ENCODE data around the gene AGPAT4.

AGPAT4 gene

GRCh38 chr6:161228921-161229591 is 44.8 kb downstream of the AGPAT4 start:
- no peak for TF ChIP-seq GATA2 (IDR thresholded peaks at IDR 0.05; ENCODE audit: low read depth, low read length)
- no peak for TF ChIP-seq GATA3 (IDR thresholded peaks at IDR 0.05; ENCODE audit: low read depth, low read length)

GRCh38 chr6:161228096-161228495 is 45.8 kb downstream of the AGPAT4 start:
- TF ChIP-seq GATA3 (IDR thresholded peaks at IDR 0.05; ENCODE audit: low read depth, low read length) (no peak), GATA2 (IDR thresholded peaks at IDR 0.05; ENCODE audit: low read depth, low read length) (no peak)

GRCh38 chr6:161227004-161227960 is 46.6 kb downstream of the AGPAT4 start:
- TF ChIP-seq GATA3 (IDR thresholded peaks at IDR 0.05; ENCODE audit: low read depth, low read length) (no peak), GATA2 (IDR thresholded peaks at IDR 0.05; ENCODE audit: low read depth, low read length) (no peak)

GRCh38 chr6:161226009-161226964 is 47.6 kb downstream of the AGPAT4 start:
- TF ChIP-seq GATA2 (IDR thresholded peaks at IDR 0.05; ENCODE audit: low read depth, low read length) (no peak), GATA3 (IDR thresholded peaks at IDR 0.05; ENCODE audit: low read depth, low read length) (no peak)

GRCh38 chr6:161225681-161226008 is 48.2 kb downstream of the AGPAT4 start:
- TF ChIP-seq GATA2 (IDR thresholded peaks at IDR 0.05; ENCODE audit: low read depth, low read length) (no peak), GATA3 (IDR thresholded peaks at IDR 0.05; ENCODE audit: low read depth, low read length) (no peak)

GRCh38 chr6:161223646-161224045 is 50.2 kb downstream of the AGPAT4 start:
- TF ChIP-seq GATA2 (IDR thresholded peaks at IDR 0.05; ENCODE audit: low read depth, low read length) (no peak), GATA3 (IDR thresholded peaks at IDR 0.05; ENCODE audit: low read depth, low read length) (no peak)

GRCh38 chr6:161222706-161223234 is 51.1 kb downstream of the AGPAT4 start:
- TF ChIP-seq GATA2 (IDR thresholded peaks at IDR 0.05; ENCODE audit: low read depth, low read length) (no peak), GATA3 (IDR thresholded peaks at IDR 0.05; ENCODE audit: low read depth, low read length) (no peak)

GRCh38 chr6:161220346-161220745 is 53.5 kb downstream of the AGPAT4 start:
- TF ChIP-seq GATA3 (IDR thresholded peaks at IDR 0.05; ENCODE audit: low read depth, low read length) (no peak), GATA2 (IDR thresholded peaks at IDR 0.05; ENCODE audit: low read depth, low read length) (no peak)

- TF ChIP-seq GATA3 (IDR thresholded peaks at IDR 0.05; ENCODE audit: low read depth, low read length) = no peak
- TF ChIP-seq GATA2 (IDR thresholded peaks at IDR 0.05; ENCODE audit: low read depth, low read length) = no peak
Measured at GRCh38 chr6:161219680-161220079, 54.2 kb downstream of the AGPAT4 start.

- TF ChIP-seq GATA3 (IDR thresholded peaks at IDR 0.05; ENCODE audit: low read depth, low read length) = no peak
- no peak for TF ChIP-seq GATA2 (IDR thresholded peaks at IDR 0.05; ENCODE audit: low read depth, low read length)
Measured at GRCh38 chr6:161218222-161218621, 55.6 kb downstream of the AGPAT4 start.

GRCh38 chr6:161217628-161218027 is 56.2 kb downstream of the AGPAT4 start:
- TF ChIP-seq GATA3 (IDR thresholded peaks at IDR 0.05; ENCODE audit: low read depth, low read length) (no peak), GATA2 (IDR thresholded peaks at IDR 0.05; ENCODE audit: low read depth, low read length) (no peak)

GRCh38 chr6:161216616-161217205 is 57.1 kb downstream of the AGPAT4 start:
- TF ChIP-seq GATA3 (IDR thresholded peaks at IDR 0.05; ENCODE audit: low read depth, low read length) = no peak
- TF ChIP-seq GATA2 (IDR thresholded peaks at IDR 0.05; ENCODE audit: low read depth, low read length) = no peak

- no peak for TF ChIP-seq GATA2 (IDR thresholded peaks at IDR 0.05; ENCODE audit: low read depth, low read length)
- no peak for TF ChIP-seq GATA3 (IDR thresholded peaks at IDR 0.05; ENCODE audit: low read depth, low read length)
Measured at GRCh38 chr6:161215876-161216615, 57.8 kb downstream of the AGPAT4 start.
